ENCODE measurements around the gene USP48.

- no peak for TF ChIP-seq CTCF (conservative IDR thresholded peaks at IDR 0.05; ENCODE audit: low read depth, low read length)
- no peak for TF ChIP-seq RCOR1 (IDR thresholded peaks at IDR 0.05; ENCODE audit: insufficient replicate concordance, low read length)
- no peak for TF ChIP-seq POLR2A (IDR thresholded peaks at IDR 0.05; ENCODE audit: low read depth, low read length)
- no peak for TF ChIP-seq MXI1 (IDR thresholded peaks at IDR 0.05; ENCODE audit: borderline replicate concordance, low read depth, low read length)
- no peak for TF ChIP-seq USF2 (IDR thresholded peaks at IDR 0.05; ENCODE audit: low read depth, low read length)
- no peak for TF ChIP-seq MAZ (IDR thresholded peaks at IDR 0.05; ENCODE audit: borderline replicate concordance, low read depth, low read length)
- no peak for TF ChIP-seq MAFK (IDR thresholded peaks at IDR 0.05; ENCODE audit: low read depth, low read length)
- TF ChIP-seq RAD21 (IDR thresholded peaks at IDR 0.05; ENCODE audit: low read length), result no peak
These were observed 141.9 kb downstream of the USP48 start for GRCh38 chr1:21641076-21641475.

Data from IMR-90 (cell line).